WI38 (cell line): ENCODE measurements around the gene RFC1.
"Not testable (repeated sequence)": the region's sequence is repeated elsewhere in the genome, so short reads cannot be mapped to it uniquely, and the experiment has no call there.

ENCODE experiments used
- H3K4me3 ChIP-seq: 2 replicates; pipeline ENCODE4 v1.5.1; 2011; ENCODE audit warnings: low read depth, mild to moderate bottlenecking, control low read depth, low read length
- CTCF ChIP-seq: IDR thresholded peaks from 2 replicates; pipeline ENCODE4 v1.5.1; 2012; ENCODE audit warnings: low read depth, mild to moderate bottlenecking, control low read depth, low read length

The RFC1 gene

GRCh38 chr4:39285111-39285795 lies 80.9 kb downstream of the RFC1 start:
- no peak overlapping the region for H3K4me3 ChIP-seq
- no peak for TF ChIP-seq CTCF

- no peak for TF ChIP-seq CTCF
- no peak overlapping the region for H3K4me3 ChIP-seq
These were observed 85.4 kb downstream of the RFC1 start for GRCh38 chr4:39280770-39281169.

- TF ChIP-seq CTCF: no peak
- no peak overlapping the region for H3K4me3 ChIP-seq
These were observed 86.7 kb downstream of the RFC1 start for GRCh38 chr4:39279416-39279815.

- H3K4me3 ChIP-seq: no peak overlapping the region
- no peak for TF ChIP-seq CTCF
These were observed 87.7 kb downstream of the RFC1 start for GRCh38 chr4:39278476-39278875.

- not testable (repeated sequence) for H3K4me3 ChIP-seq
These were observed 88.5 kb downstream of the RFC1 start for GRCh38 chr4:39277661-39278060.

- no peak for TF ChIP-seq CTCF
These were observed 91.7 kb downstream of the RFC1 start for GRCh38 chr4:39274503-39274902.

GRCh38 chr4:39263895-39264294 lies 102.3 kb downstream of the RFC1 start:
- no peak overlapping the region for H3K4me3 ChIP-seq
- TF ChIP-seq CTCF: no peak

More at GRCh38 chr4:39274503-39274902, 91.7 kb downstream of the RFC1 start:
- no peak overlapping the region for H3K4me3 ChIP-seq
